ENCODE measurements around the gene MRPL46. TPM values are rescaled to one million over a fixed set of nuclear protein-coding genes. Genes with fewer than 3 reads are reported as not detected.
"Not testable (repeated sequence)": the region's sequence is repeated elsewhere in the genome, so short reads cannot be mapped to it uniquely, and the experiment has no call there.

The MRPL46 gene
- total RNA-seq, 1 donor from 2014 or later: 17.0 TPM

GRCh38 chr15:88438181-88438580, 29.0 kb downstream of the MRPL46 start:
- DNase-seq (ENCODE audit: extremely low spot score, unreplicated experiment): peak; percentile 68
- H3K27ac Mint-ChIP-seq (ENCODE audit: unreplicated experiment): no peak overlapping the region
- H3K4me1 Mint-ChIP-seq (ENCODE audit: unreplicated experiment): no peaks in the 10 kb centered on the region
- peaks cover under 1% of the 10 kb centered on the region for H3K9me3 Mint-ChIP-seq (ENCODE audit: unreplicated experiment)
- no peak overlapping the region for H3K4me3 Mint-ChIP-seq (ENCODE audit: unreplicated experiment)
- H3K36me3 Mint-ChIP-seq (ENCODE audit: unreplicated experiment): no peaks in the 10 kb centered on the region
- H3K27me3 Mint-ChIP-seq (ENCODE audit: unreplicated experiment): peaks cover 4% of the 10 kb centered on the region
- TF ChIP-seq CTCF (IDR thresholded peaks at IDR 0.05): no peak

GRCh38 chr15:88434106-88434505, 33.1 kb downstream of the MRPL46 start:
- DNase-seq (ENCODE audit: extremely low spot score, unreplicated experiment): peak; percentile 3
- not testable (repeated sequence) for H3K27ac Mint-ChIP-seq (ENCODE audit: unreplicated experiment); H3K4me1 Mint-ChIP-seq (ENCODE audit: unreplicated experiment); H3K9me3 Mint-ChIP-seq (ENCODE audit: unreplicated experiment); H3K4me3 Mint-ChIP-seq (ENCODE audit: unreplicated experiment); H3K36me3 Mint-ChIP-seq (ENCODE audit: unreplicated experiment); H3K27me3 Mint-ChIP-seq (ENCODE audit: unreplicated experiment)

- Mint-ChIP-seq H3K9me3 (ENCODE audit: unreplicated experiment) (no peaks in the 10 kb centered on the region), H3K36me3 (ENCODE audit: unreplicated experiment) (no peaks in the 10 kb centered on the region), H3K4me1 (ENCODE audit: unreplicated experiment) (no peaks in the 10 kb centered on the region), H3K27me3 (ENCODE audit: unreplicated experiment) (peaks cover 8% of the 10 kb centered on the region), H3K4me3 (ENCODE audit: unreplicated experiment) (no peak overlapping the region), H3K27ac (ENCODE audit: unreplicated experiment) (no peak overlapping the region)
- no peak for TF ChIP-seq CTCF (IDR thresholded peaks at IDR 0.05)
- peak; percentile 57 for DNase-seq (ENCODE audit: extremely low spot score, unreplicated experiment)
Observed at GRCh38 chr15:88433046-88433685, 34.0 kb downstream of the MRPL46 start.

GRCh38 chr15:88431441-88431840, 35.7 kb downstream of the MRPL46 start:
- DNase-seq (ENCODE audit: extremely low spot score, unreplicated experiment): peak; percentile 64
- TF ChIP-seq CTCF (IDR thresholded peaks at IDR 0.05): no peak
- Mint-ChIP-seq H3K27me3 (ENCODE audit: unreplicated experiment) (peaks cover 14% of the 10 kb centered on the region), H3K36me3 (ENCODE audit: unreplicated experiment) (no peaks in the 10 kb centered on the region), H3K27ac (ENCODE audit: unreplicated experiment) (no peak overlapping the region), H3K9me3 (ENCODE audit: unreplicated experiment) (no peaks in the 10 kb centered on the region), H3K4me3 (ENCODE audit: unreplicated experiment) (no peak overlapping the region), H3K4me1 (ENCODE audit: unreplicated experiment) (no peaks in the 10 kb centered on the region)

GRCh38 chr15:88430051-88430450, 37.1 kb downstream of the MRPL46 start:
- Mint-ChIP-seq H3K27ac (ENCODE audit: unreplicated experiment) (no peak overlapping the region), H3K36me3 (ENCODE audit: unreplicated experiment) (no peaks in the 10 kb centered on the region), H3K4me3 (ENCODE audit: unreplicated experiment) (no peak overlapping the region), H3K9me3 (ENCODE audit: unreplicated experiment) (no peaks in the 10 kb centered on the region), H3K4me1 (ENCODE audit: unreplicated experiment) (no peaks in the 10 kb centered on the region), H3K27me3 (ENCODE audit: unreplicated experiment) (peaks cover 14% of the 10 kb centered on the region)
- peak; percentile 23 for DNase-seq (ENCODE audit: extremely low spot score, unreplicated experiment)
- TF ChIP-seq CTCF (IDR thresholded peaks at IDR 0.05): no peak

All from osteocyte (in vitro differentiated cells).